ENCODE results near the gene RYR3. TPM values are rescaled to one million over a fixed set of nuclear protein-coding genes. Genes with fewer than 3 reads are reported as not detected.
A peak's percentile ranks its signal among the peaks of the same experiment; 100 is the strongest.

Gene RYR3
- total and polyA plus RNA-seq, 2 donors = 1.4 to 10.4 TPM

- 50% methylated on average over 5 of the region's 5 CpGs for whole genome bisulfite sequencing
- Histone ChIP-seq H3K4me1 (ENCODE audit: control insufficient read depth in 2 of 2, insufficient read depth in 2 of 2, low read length in 2 of 2) (no peaks in the 10 kb centered on the region), H3K4me3 (ENCODE audit: low read length in 2 of 2) (no peak overlapping the region), H3K27me3 (ENCODE audit: control insufficient read depth in 2 of 2, insufficient read depth in 1 of 2, low read length in 1 of 2) (no peaks in the 10 kb centered on the region), H3K9me3 (ENCODE audit: control insufficient read depth in 2 of 2, insufficient read depth in 1 of 2, low read length in 1 of 2) (no peaks in the 10 kb centered on the region), H3K36me3 (ENCODE audit: control insufficient read depth in 2 of 2, insufficient read depth in 2 of 2, low read length in 1 of 2) (no peaks in the 10 kb centered on the region), H3K27ac (ENCODE audit: low read depth in 1 of 2, low read length in 1 of 2) (no peak overlapping the region)
- no peak for DNase-seq (ENCODE audit: low read depth in 6 of 9, low spot score in 9 of 9)
These were observed 360.7 kb downstream of the RYR3 start for GRCh38 chr15:33671456-33671855.

DNA sequence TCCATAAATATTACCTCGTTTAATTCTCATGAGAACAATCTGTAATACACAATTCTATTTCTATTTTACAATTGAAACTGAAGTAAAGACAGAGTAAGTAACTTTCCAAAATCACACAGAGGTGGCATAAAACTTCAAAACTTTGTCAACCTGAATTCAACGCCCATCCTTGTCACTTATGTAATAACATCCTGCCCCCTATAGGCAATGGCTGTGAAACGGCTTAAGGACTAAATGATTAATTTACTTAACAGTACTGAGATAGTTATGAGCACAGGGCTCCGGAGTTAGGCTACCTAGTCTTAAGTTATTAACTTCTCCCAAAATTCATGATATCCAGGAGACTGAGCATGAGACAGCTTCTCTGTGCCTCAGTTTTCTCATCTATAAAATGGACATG lies 364.5 kb downstream of the RYR3 start:
- DNase-seq (ENCODE audit: low read depth in 6 of 9, low spot score in 9 of 9) = peak in 3 of 9 donors; percentile 5 to 15 (median 7)
- Histone ChIP-seq H3K27me3 (ENCODE audit: control insufficient read depth in 2 of 2, insufficient read depth in 1 of 2, low read length in 1 of 2) (no peaks in the 10 kb centered on the region), H3K4me1 (ENCODE audit: control insufficient read depth in 2 of 2, insufficient read depth in 2 of 2, low read length in 2 of 2) (no peaks in the 10 kb centered on the region), H3K27ac (ENCODE audit: low read depth in 1 of 2, low read length in 1 of 2) (no peak overlapping the region), H3K4me3 (ENCODE audit: low read length in 2 of 2) (no peak overlapping the region), H3K36me3 (ENCODE audit: control insufficient read depth in 2 of 2, insufficient read depth in 2 of 2, low read length in 1 of 2) (no peaks in the 10 kb centered on the region), H3K9me3 (ENCODE audit: control insufficient read depth in 2 of 2, insufficient read depth in 1 of 2, low read length in 1 of 2) (no peaks in the 10 kb centered on the region)
- WGBS = 28% methylated on average over 4 of the region's 4 CpGs

- WGBS = 95% methylated on average over 8 of the region's 8 CpGs
- no peak overlapping the region for H3K27ac ChIP-seq (ENCODE audit: low read depth in 1 of 2, low read length in 1 of 2)
- no peaks in the 10 kb centered on the region for H3K36me3 ChIP-seq (ENCODE audit: control insufficient read depth in 2 of 2, insufficient read depth in 2 of 2, low read length in 1 of 2)
- no peak overlapping the region for H3K4me3 ChIP-seq (ENCODE audit: low read length in 2 of 2)
- no peaks in the 10 kb centered on the region for H3K9me3 ChIP-seq (ENCODE audit: control insufficient read depth in 2 of 2, insufficient read depth in 1 of 2, low read length in 1 of 2)
- H3K4me1 ChIP-seq (ENCODE audit: control insufficient read depth in 2 of 2, insufficient read depth in 2 of 2, low read length in 2 of 2) = no peaks in the 10 kb centered on the region
- no peak for DNase-seq (ENCODE audit: low read depth in 6 of 9, low spot score in 9 of 9)
- no peaks in the 10 kb centered on the region for H3K27me3 ChIP-seq (ENCODE audit: control insufficient read depth in 2 of 2, insufficient read depth in 1 of 2, low read length in 1 of 2)
These were observed 366.6 kb downstream of the RYR3 start for GRCh38 chr15:33677238-33677830.

DNA sequence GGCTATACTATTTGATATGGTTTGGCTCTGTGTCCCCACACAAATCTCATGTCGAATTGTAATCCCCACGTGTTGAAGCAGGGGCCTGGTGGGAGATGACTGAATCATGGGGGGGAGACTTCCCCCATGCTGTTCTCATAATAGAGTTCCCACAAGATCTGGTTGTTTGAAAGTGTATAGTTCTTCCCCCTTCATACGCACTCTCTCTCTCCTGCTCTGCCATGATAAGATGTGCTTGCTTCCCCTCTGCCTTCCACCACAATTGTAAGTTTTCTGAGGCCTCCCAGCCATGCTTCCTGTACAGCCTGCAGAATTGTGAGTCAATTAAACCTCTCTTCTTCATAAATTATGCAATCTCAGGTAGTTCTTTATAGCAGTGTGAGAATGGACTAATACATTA lies 367.4 kb downstream of the RYR3 start:
- no peaks in the 10 kb centered on the region for H3K9me3 ChIP-seq (ENCODE audit: control insufficient read depth in 2 of 2, insufficient read depth in 1 of 2, low read length in 1 of 2)
- H3K27me3 ChIP-seq (ENCODE audit: control insufficient read depth in 2 of 2, insufficient read depth in 1 of 2, low read length in 1 of 2) = no peaks in the 10 kb centered on the region
- 46% methylated on average over 3 of the region's 3 CpGs for WGBS
- no peak for DNase-seq (ENCODE audit: low read depth in 6 of 9, low spot score in 9 of 9)
- no peak overlapping the region for H3K27ac ChIP-seq (ENCODE audit: low read depth in 1 of 2, low read length in 1 of 2)
- no peaks in the 10 kb centered on the region for H3K4me1 ChIP-seq (ENCODE audit: control insufficient read depth in 2 of 2, insufficient read depth in 2 of 2, low read length in 2 of 2)
- H3K4me3 ChIP-seq (ENCODE audit: low read length in 2 of 2) = no peak overlapping the region
- H3K36me3 ChIP-seq (ENCODE audit: control insufficient read depth in 2 of 2, insufficient read depth in 2 of 2, low read length in 1 of 2) = no peaks in the 10 kb centered on the region

- Histone ChIP-seq H3K27ac (ENCODE audit: low read depth in 1 of 2, low read length in 1 of 2) (no peak overlapping the region), H3K4me1 (ENCODE audit: control insufficient read depth in 2 of 2, insufficient read depth in 2 of 2, low read length in 2 of 2) (no peaks in the 10 kb centered on the region), H3K4me3 (ENCODE audit: low read length in 2 of 2) (no peak overlapping the region), H3K9me3 (ENCODE audit: control insufficient read depth in 2 of 2, insufficient read depth in 1 of 2, low read length in 1 of 2) (no peaks in the 10 kb centered on the region), H3K36me3 (ENCODE audit: control insufficient read depth in 2 of 2, insufficient read depth in 2 of 2, low read length in 1 of 2) (no peaks in the 10 kb centered on the region), H3K27me3 (ENCODE audit: control insufficient read depth in 2 of 2, insufficient read depth in 1 of 2, low read length in 1 of 2) (no peaks in the 10 kb centered on the region)
- no peak for DNase-seq (ENCODE audit: low read depth in 6 of 9, low spot score in 9 of 9)
- 71% methylated on average over 5 of the region's 5 CpGs for WGBS
These were observed 367.8 kb downstream of the RYR3 start for GRCh38 chr15:33678602-33679001.

GRCh38 chr15:33679061-33679460 lies 368.3 kb downstream of the RYR3 start:
- H3K4me1 ChIP-seq (ENCODE audit: control insufficient read depth in 2 of 2, insufficient read depth in 2 of 2, low read length in 2 of 2) = no peaks in the 10 kb centered on the region
- H3K9me3 ChIP-seq (ENCODE audit: control insufficient read depth in 2 of 2, insufficient read depth in 1 of 2, low read length in 1 of 2) = no peaks in the 10 kb centered on the region
- H3K36me3 ChIP-seq (ENCODE audit: control insufficient read depth in 2 of 2, insufficient read depth in 2 of 2, low read length in 1 of 2) = no peaks in the 10 kb centered on the region
- DNase-seq (ENCODE audit: low read depth in 6 of 9, low spot score in 9 of 9) = no peak
- WGBS = 46% methylated on average over 2 of the region's 2 CpGs
- H3K4me3 ChIP-seq (ENCODE audit: low read length in 2 of 2) = no peak overlapping the region
- no peaks in the 10 kb centered on the region for H3K27me3 ChIP-seq (ENCODE audit: control insufficient read depth in 2 of 2, insufficient read depth in 1 of 2, low read length in 1 of 2)
- H3K27ac ChIP-seq (ENCODE audit: low read depth in 1 of 2, low read length in 1 of 2) = no peak overlapping the region

- no peak for DNase-seq (ENCODE audit: low read depth in 6 of 9, low spot score in 9 of 9)
- whole genome bisulfite sequencing = 90% methylated on average over 5 of the region's 5 CpGs
- Histone ChIP-seq H3K4me1 (ENCODE audit: control insufficient read depth in 2 of 2, insufficient read depth in 2 of 2, low read length in 2 of 2) (no peaks in the 10 kb centered on the region), H3K9me3 (ENCODE audit: control insufficient read depth in 2 of 2, insufficient read depth in 1 of 2, low read length in 1 of 2) (no peaks in the 10 kb centered on the region), H3K4me3 (ENCODE audit: low read length in 2 of 2) (no peak overlapping the region), H3K27ac (ENCODE audit: low read depth in 1 of 2, low read length in 1 of 2) (no peak overlapping the region), H3K36me3 (ENCODE audit: control insufficient read depth in 2 of 2, insufficient read depth in 2 of 2, low read length in 1 of 2) (no peaks in the 10 kb centered on the region), H3K27me3 (ENCODE audit: control insufficient read depth in 2 of 2, insufficient read depth in 1 of 2, low read length in 1 of 2) (no peaks in the 10 kb centered on the region)
These were observed 369.6 kb downstream of the RYR3 start for GRCh38 chr15:33680336-33680735.

DNA sequence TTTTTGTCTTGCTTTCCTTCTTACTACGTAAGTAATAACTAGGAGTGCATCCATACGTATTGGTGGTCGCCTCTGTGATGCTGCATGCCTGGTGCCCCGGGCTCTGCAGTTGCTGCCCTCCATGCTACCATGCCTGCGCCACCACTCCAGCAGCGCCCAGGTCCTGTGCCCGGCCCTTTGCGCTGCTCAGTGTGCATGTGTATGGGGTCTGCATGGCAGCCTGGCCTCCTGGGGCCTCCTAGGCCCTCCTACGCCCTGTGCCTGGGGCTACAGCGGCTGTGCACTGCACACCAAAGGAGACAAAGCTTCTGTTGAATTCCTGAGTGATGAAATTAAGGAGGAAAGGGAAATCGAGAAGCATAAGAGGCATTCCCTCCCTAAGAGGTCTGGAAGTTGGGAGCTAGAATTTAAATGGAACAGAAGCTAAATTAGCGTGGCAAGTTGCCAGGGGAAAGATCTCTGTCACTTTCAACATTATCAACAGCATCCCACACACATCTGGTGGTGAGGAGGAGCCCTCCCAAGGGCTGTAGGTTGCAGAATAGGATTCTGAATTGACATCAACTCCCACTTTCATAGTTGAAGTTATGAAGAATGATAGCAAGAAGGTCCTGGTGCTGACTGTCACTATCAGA lies 382.5 kb downstream of the RYR3 start:
- WGBS = 90% methylated on average over 12 of the region's 12 CpGs
- Histone ChIP-seq H3K27me3 (ENCODE audit: control insufficient read depth in 2 of 2, insufficient read depth in 1 of 2, low read length in 1 of 2) (no peaks in the 10 kb centered on the region), H3K4me3 (ENCODE audit: low read length in 2 of 2) (no peak overlapping the region), H3K4me1 (ENCODE audit: control insufficient read depth in 2 of 2, insufficient read depth in 2 of 2, low read length in 2 of 2) (no peaks in the 10 kb centered on the region), H3K9me3 (ENCODE audit: control insufficient read depth in 2 of 2, insufficient read depth in 1 of 2, low read length in 1 of 2) (no peaks in the 10 kb centered on the region), H3K27ac (ENCODE audit: low read depth in 1 of 2, low read length in 1 of 2) (no peak overlapping the region), H3K36me3 (ENCODE audit: control insufficient read depth in 2 of 2, insufficient read depth in 2 of 2, low read length in 1 of 2) (no peaks in the 10 kb centered on the region)
- DNase-seq (ENCODE audit: low read depth in 6 of 9, low spot score in 9 of 9) = no peak

DNA sequence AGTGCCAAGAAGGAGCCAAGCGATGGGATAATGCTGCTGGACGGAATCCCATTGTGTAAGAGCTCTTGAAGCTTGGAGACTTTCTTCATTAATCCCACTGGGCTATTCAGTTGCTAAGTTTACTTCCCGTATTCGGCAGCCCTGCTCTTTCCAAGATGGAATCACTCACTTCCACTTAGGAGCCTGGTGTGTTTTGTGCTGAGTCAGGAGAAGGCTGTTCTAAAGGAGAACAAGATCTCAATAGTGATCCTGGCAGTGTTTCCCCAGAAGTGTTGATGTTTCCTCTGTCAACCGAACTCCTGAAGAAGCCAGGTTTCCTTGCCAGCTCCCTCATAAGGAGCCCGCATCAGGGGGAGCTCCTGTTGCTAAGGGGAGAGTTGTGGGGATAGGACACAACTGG lies 387.4 kb downstream of the RYR3 start:
- H3K27ac ChIP-seq (ENCODE audit: low read depth in 1 of 2, low read length in 1 of 2) = no peak overlapping the region
- no peak for DNase-seq (ENCODE audit: low read depth in 6 of 9, low spot score in 9 of 9)
- WGBS = 84% methylated on average over 6 of the region's 6 CpGs

More for the DNA sequence above, 387.4 kb downstream of the RYR3 start:
- Histone ChIP-seq H3K4me1 (ENCODE audit: control insufficient read depth in 2 of 2, insufficient read depth in 2 of 2, low read length in 2 of 2) (no peaks in the 10 kb centered on the region), H3K4me3 (ENCODE audit: low read length in 2 of 2) (no peak overlapping the region), H3K36me3 (ENCODE audit: control insufficient read depth in 2 of 2, insufficient read depth in 2 of 2, low read length in 1 of 2) (no peaks in the 10 kb centered on the region), H3K27me3 (ENCODE audit: control insufficient read depth in 2 of 2, insufficient read depth in 1 of 2, low read length in 1 of 2) (no peaks in the 10 kb centered on the region), H3K9me3 (ENCODE audit: control insufficient read depth in 2 of 2, insufficient read depth in 1 of 2, low read length in 1 of 2) (no peaks in the 10 kb centered on the region)
